ENCODE measurements around the gene TXN2.
"Not testable (repeated sequence)": the region's sequence is repeated elsewhere in the genome, so short reads cannot be mapped to it uniquely, and the experiment has no call there.

TXN2 gene

DNA sequence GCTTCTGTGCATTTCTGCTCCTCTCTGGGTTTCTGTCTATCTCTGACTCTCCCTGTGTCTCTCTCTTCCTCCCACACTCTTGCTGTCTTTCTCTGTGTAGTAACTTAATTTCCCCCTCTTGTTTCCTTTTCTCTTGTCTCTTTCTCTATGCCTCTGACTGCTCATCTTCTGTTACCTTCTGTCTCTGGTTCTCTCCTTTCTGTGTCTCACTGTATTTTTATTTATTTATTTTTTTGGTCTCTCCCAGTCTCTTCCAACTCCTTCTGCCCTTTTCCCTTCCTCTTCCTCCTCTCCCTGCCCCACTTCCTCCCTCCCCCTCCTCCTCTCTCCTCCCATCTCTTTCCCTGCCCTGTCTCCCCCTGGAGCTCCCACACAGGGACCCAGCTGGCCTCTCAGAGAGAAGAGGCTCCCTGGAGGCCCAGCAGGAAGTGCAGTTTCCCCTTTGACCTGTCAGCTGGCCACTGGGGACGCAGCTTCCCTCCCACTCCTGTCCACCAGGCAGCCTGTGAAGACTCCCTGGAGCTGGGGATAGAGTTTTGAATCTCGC, 55.4 kb downstream of the TXN2 start:
- DNase-seq: no peak

DNA sequence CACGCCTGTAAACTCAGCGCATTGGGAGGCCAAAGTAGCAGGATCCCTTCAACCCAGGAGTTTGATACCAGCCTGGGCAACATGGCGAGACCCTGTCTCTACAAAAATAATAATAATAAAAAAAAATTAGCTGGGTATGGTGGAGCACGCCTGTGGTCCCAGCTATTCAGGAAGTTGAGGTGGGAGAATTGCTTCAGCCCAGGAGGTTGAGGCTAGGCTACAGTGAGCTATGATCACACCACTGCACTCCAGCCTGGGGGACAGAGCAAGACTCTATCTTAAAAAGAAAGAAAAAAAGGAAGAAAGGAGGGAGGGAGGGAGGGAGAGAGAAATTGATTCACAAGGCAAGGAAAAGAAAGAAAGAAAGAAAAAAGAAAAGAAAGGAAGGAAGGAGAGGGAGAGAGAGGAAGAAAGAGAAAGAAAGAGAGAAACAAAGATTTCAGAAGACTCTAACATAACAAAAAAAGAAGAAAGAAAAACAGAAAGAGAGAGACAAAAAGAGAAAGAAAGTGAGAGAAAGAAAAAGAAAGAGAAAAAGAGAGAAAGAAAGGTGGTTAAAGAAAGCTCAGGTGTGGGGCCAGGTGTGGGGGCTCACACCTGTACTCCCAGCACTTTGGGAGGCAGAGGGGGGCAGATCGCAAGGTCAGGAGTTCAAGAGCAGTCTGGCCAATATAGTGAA, 56.4 kb downstream of the TXN2 start:
- no peak for DNase-seq

DNA sequence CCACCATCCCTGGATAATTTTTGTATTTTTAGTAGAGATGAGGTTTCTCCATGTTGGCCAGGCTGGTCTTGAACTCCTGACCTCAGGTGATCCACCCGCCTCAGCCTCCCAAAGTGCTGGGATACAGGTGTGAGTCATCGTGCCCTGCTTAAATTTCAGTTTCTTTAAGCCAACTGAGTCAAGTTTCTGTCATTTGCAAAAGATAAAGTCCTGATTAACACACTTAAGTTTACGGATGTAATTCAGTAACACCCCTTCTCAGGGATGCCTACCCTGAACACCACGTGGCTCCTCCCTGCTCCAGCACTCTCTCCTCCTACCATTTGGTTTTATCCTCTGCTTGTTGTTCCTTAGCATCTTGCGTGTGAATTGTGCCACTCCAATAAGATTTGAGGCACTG, 57.0 kb downstream of the TXN2 start:
- DNase-seq: not testable (repeated sequence)

GRCh38 chr22:36423461-36424404, 57.7 kb downstream of the TXN2 start:
- no peak for DNase-seq

DNA sequence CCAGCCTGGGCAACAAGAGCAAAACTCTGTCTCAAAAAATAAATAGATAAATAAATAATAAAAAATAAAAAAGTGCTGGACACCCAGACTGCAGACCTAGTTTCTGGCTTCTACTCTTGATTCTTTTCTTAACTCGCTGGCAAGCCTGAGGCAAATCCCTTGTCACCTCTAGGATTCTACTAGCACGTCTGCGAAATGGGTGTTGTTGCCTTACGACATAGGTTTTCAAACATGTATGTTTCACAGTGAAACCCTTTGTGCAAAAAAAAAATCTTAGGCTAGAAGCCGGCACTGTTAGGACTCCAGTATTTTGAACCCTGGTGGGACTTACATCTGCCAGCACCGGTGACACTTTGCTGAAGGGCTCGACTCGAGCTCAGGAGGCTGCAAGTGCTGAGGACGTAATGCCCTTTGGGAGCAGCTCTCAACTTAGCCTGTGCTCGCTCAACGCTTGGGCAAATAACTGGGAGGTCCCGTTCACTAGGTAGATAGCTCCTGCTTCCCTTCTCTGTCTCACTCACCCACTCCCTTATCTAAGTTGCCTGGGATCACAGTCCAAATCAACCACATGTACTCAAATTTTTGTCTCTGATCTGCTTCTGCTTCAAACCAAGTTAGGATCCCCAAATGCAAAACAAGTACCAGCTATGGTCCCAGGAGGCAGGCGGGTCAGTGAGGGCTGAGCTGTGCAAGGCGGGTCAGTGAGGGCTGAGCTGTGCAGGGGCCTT, 59.0 kb downstream of the TXN2 start:
- DNase-seq: no peak

DNA sequence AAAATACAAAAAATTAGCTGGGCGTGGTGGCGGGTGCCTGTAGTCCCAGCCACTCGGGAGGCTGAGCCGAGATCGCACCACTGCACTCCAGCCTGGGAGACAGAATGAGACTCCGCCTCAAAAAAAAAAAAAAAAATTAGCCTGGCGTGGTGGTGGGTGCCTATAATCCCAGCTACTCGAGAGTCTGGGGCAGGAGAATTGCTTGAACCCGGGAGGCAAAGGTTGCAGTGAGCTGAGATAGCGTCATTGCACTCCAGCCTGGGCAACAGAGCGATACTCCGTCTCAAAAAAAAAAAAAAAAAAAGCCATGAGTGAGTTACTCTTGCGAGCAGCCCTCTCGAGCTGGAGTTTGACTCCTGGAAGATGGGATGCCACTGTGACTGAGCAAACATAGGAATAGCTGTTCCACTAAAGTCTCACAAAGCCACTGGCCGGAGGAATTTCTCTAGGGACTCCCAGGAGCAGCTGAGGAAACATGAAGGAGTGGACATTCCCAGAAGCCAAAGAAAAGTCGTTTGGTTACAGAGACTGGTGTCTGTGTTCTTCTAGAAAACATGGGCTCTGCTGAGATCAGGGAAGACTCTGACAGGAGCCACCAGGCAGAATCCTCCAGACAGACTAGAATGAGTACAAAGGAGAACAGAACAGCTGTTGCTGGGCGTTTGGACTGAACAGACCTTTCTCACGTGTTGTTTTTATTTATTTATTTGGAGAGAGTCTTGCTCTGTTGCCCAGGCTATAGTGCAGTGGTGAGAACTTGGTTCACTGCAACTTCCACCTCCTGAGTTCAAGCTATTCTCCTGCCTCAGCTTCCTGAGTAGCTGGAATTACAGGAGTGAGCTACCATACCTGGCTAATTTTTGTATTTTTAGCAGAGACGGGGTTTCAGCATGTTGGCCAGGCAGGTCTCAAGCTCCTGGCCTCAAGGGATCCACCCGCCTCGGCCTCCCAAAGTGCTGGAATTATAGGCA, 61.2 kb downstream of the TXN2 start:
- DNase-seq: no peak

- no peak for DNase-seq
Measured at GRCh38 chr22:36419177-36419911, 62.1 kb downstream of the TXN2 start.

GRCh38 chr22:36417281-36417686, 64.2 kb downstream of the TXN2 start:
- DNase-seq: no peak
